A549 (cell line): ENCODE data around the gene KEAP1. TPM values are rescaled to one million over a fixed set of nuclear protein-coding genes. Genes with fewer than 3 reads are reported as not detected.

Source experiments
- ATAC-seq, 2 experiments: fragments of 200-7000 bp in 1 of 2; fragments of >200 bp in 1 of 2; cut with Nextera tagmentation in 1 of 2; cut with Tn5 transposase in 1 of 2; 3 replicates each; pipeline versions ENCODE4 v1.8.0 to v1.9.1; 2018 to 2020; ENCODE audit warnings: mild to moderate bottlenecking in 1 of 2, moderate library complexity in 1 of 2
- CTCF ChIA-PET: fragments of 300-600 bp; sonication (Branson Sonifier 250); formaldehyde crosslinking; extraction: SDS; loops from one replicate; lab custom pipeline; 2021; ENCODE audit warnings: antibody characterized with exemption, inconsistent platforms; lab: Yijun Ruan, JAX
- POLR2A ChIA-PET: fragments of 350-600 bp; formaldehyde crosslinking; extraction: SDS; loops from one replicate; lab custom pipeline; 2021; ENCODE audit warnings: antibody characterized with exemption, inconsistent platforms; lab: Yijun Ruan, JAX
- DNase-seq, 2 experiments: peaks; one replicate each; pipeline versions ENCODE4 v3.0.0 to v3.0.0-alpha.2; 2011 to 2016; ENCODE audit warnings: low read depth in 1 of 2, low spot score in 1 of 2
- FAIRE-seq: peaks from 2 replicates; lab custom pipeline; 2011; peaks lifted over from hg19 to GRCh38; lab: Jason Lieb, UNC
- H3K27ac ChIP-seq, 2 experiments: fragments of >200 bp; sonication (Bioruptor Twin); formaldehyde crosslinking; 3 replicates each; pipeline ENCODE4 v1.5.1; 2016 to 2017
- H3K4me1 ChIP-seq: fragments of >200 bp; sonication (Bioruptor Twin); formaldehyde crosslinking; 3 replicates; pipeline ENCODE4 v1.6.1; 2016
- H3K4me2 ChIP-seq: fragments of >200 bp; sonication (Bioruptor Twin); formaldehyde crosslinking; 3 replicates; pipeline ENCODE4 v1.6.1; 2016
- H3K4me3 ChIP-seq: fragments of >200 bp; sonication (Bioruptor Twin); formaldehyde crosslinking; 3 replicates; pipeline ENCODE4 v1.5.1; 2016
- H3K9me3 ChIP-seq: fragments of >200 bp; sonication (Bioruptor Twin); formaldehyde crosslinking; 3 replicates; pipeline ENCODE4 v1.6.1; 2016
- CBX2 ChIP-seq: fragments of 200-600 bp; sonication (generic); IDR thresholded peaks from 2 replicates; pipeline ENCODE4 v1.6.1; 2016; ENCODE audit warnings: low read depth, mild to moderate bottlenecking, borderline replicate concordance
- CEBPB ChIP-seq, 2 experiments: fragments of >200 bp in 1 of 2; sonication (Bioruptor Twin) in 1 of 2; formaldehyde crosslinking in 1 of 2; IDR thresholded peaks; 2 replicates each; pipeline ENCODE4 v1.6.1; 2012 to 2016
- CHD4 ChIP-seq: fragments of 200-600 bp; sonication (generic); IDR thresholded peaks from 2 replicates; pipeline ENCODE4 v1.6.1; 2016; ENCODE audit warnings: antibody characterized with exemption, mild to moderate bottlenecking, borderline replicate concordance
- ELK1 ChIP-seq: fragments of 150-350 bp; IDR thresholded peaks from 2 replicates; pipeline ENCODE4 v1.6.1; 2014; ENCODE audit warnings: low read depth, mild to moderate bottlenecking, low read length
- EP300 ChIP-seq, 2 experiments: fragments of >200 bp; sonication (Bioruptor Twin); formaldehyde crosslinking; IDR thresholded peaks; 2 replicates in 1 of 2; 3 replicates in 1 of 2; pipeline ENCODE4 v1.6.1; 2016 to 2017
- GATA3 ChIP-seq: IDR thresholded peaks from 2 replicates; pipeline ENCODE4 v1.6.1; 2012; ENCODE audit warnings: borderline replicate concordance
- HDAC2 ChIP-seq: fragments of 200-600 bp; sonication (generic); IDR thresholded peaks from 2 replicates; pipeline ENCODE4 v1.6.1; 2016
- HEYL ChIP-seq: fragments of 250-450 bp; sonication (Bioruptor Pico); IDR thresholded peaks from 2 replicates; pipeline ENCODE4 v1.8.0; 2021; ENCODE audit warnings: mild to moderate bottlenecking, moderate library complexity
- HOXA7 ChIP-seq: fragments of 250-450 bp; sonication (Bioruptor Pico); IDR thresholded peaks from 2 replicates; pipeline ENCODE4 v1.5.0; 2020; ENCODE audit warnings: mild to moderate bottlenecking, moderate library complexity
- HOXB13 ChIP-seq: fragments of 250-450 bp; sonication (Bioruptor Pico); IDR thresholded peaks from 2 replicates; pipeline ENCODE4 v1.5.0; 2020; ENCODE audit warnings: low read depth, mild to moderate bottlenecking, moderate library complexity
- HOXB5 ChIP-seq: fragments of 250-450 bp; sonication (Bioruptor Pico); IDR thresholded peaks from 2 replicates; pipeline ENCODE4 v1.5.0; 2020; ENCODE audit warnings: mild to moderate bottlenecking, moderate library complexity
- JUN ChIP-seq, 2 experiments: fragments of >200 bp; sonication (Bioruptor Twin); formaldehyde crosslinking; IDR thresholded peaks; 2 replicates in 1 of 2; 3 replicates in 1 of 2; pipeline ENCODE4 v1.6.1; 2016 to 2017
- KDM1A ChIP-seq: fragments of 200-600 bp; sonication (generic); IDR thresholded peaks from 2 replicates; pipeline ENCODE4 v1.6.1; 2016; ENCODE audit warnings: low read depth, mild to moderate bottlenecking
- KDM5A ChIP-seq: fragments of 200-600 bp; sonication (generic); IDR thresholded peaks from 2 replicates; pipeline ENCODE4 v1.6.1; 2016; ENCODE audit warnings: antibody characterized with exemption, mild to moderate bottlenecking
- MAX ChIP-seq: IDR thresholded peaks from 2 replicates; pipeline ENCODE4 v1.6.1; 2012
- MYC ChIP-seq: IDR thresholded peaks from 2 replicates; pipeline ENCODE4 v1.6.1; 2012; ENCODE audit warnings: mild to moderate bottlenecking, inconsistent platforms, low read length, improper control_type of control experiment, borderline replicate concordance
- NFE2L2 ChIP-seq: fragments of 150-350 bp; conservative IDR thresholded peaks from 2 replicates; pipeline ENCODE4 v1.6.1; 2014; ENCODE audit warnings: low read length
- NPAS2 ChIP-seq: fragments of 250-450 bp; sonication (Bioruptor Pico); IDR thresholded peaks from 2 replicates; pipeline ENCODE4 v1.8.0; 2022; ENCODE audit warnings: mild to moderate bottlenecking, moderate library complexity, borderline replicate concordance
- RAD21 ChIP-seq, 2 experiments: fragments of >200 bp in 1 of 2; sonication (Bioruptor Twin) in 1 of 2; formaldehyde crosslinking in 1 of 2; IDR thresholded peaks in 1 of 2; conservative IDR thresholded peaks in 1 of 2; 2 replicates in 1 of 2; 3 replicates in 1 of 2; pipeline ENCODE4 v1.6.1; 2012 to 2018; ENCODE audit warnings: inconsistent platforms in 1 of 2
- RFX5 ChIP-seq: fragments of 450-650 bp; IDR thresholded peaks from 2 replicates; pipeline ENCODE4 v1.7.1; 2014; ENCODE audit warnings: antibody characterized with exemption, mild to moderate bottlenecking, moderate library complexity
- RNF2 ChIP-seq: fragments of 200-600 bp; sonication (generic); IDR thresholded peaks from 2 replicates; pipeline ENCODE4 v1.6.1; 2016; ENCODE audit warnings: low read depth, mild to moderate bottlenecking, antibody characterized with exemption, moderate library complexity, borderline replicate concordance
- ZFP36 ChIP-seq: fragments of 450-650 bp; IDR thresholded peaks from 2 replicates; pipeline ENCODE4 v1.6.1; 2014; ENCODE audit warnings: borderline replicate concordance; ENCODE audit not compliant: partially characterized antibody
- whole genome bisulfite sequencing: methylation state at CpG from one replicate; pipeline ENCODE4 v1.1.6; 2017; ENCODE audit errors: missing lambda C conversion rate; 5-methylcytosine and 5-hydroxymethylcytosine counted together
- polyA plus RNA-seq, 4 experiments: library from polyadenylated mRNA; depleted of rRNA in 3 of 4; stranded (reverse); fragments of >200 nt; fragmentation: RNase III in 1 of 4; extraction: RNeasy Plus Mini Kit Qiagen cat#74134 plus additional on column Dnase treatment in 1 of 4; gene quantifications; 2 replicates in 3 of 4; 3 replicates in 1 of 4; pipeline ENCODE4 v1.2.3, GENCODE V29; 2011 to 2017
- TF ChIP-seq, protein P1 (sequence below): fragments of >200 bp; sonication (Bioruptor Twin); formaldehyde crosslinking; IDR thresholded peaks from 2 replicates; pipeline ENCODE4 v1.6.1; 2016
- TF ChIP-seq, protein P2 (sequence below): fragments of 250-450 bp; sonication (Bioruptor Pico); IDR thresholded peaks from 2 replicates; pipeline ENCODE4 v1.5.0; 2020; ENCODE audit warnings: low read depth, mild to moderate bottlenecking, moderate library complexity
- TF ChIP-seq, protein P3 (sequence below): IDR thresholded peaks from 2 replicates; pipeline ENCODE4 v1.6.1; 2012; ENCODE audit warnings: low read depth, borderline replicate concordance

The KEAP1 gene
- polyA plus RNA-seq, 2 of the 4 experiments (the other 2 are of a cell fraction): 49.3 to 67.7 TPM

DNA sequence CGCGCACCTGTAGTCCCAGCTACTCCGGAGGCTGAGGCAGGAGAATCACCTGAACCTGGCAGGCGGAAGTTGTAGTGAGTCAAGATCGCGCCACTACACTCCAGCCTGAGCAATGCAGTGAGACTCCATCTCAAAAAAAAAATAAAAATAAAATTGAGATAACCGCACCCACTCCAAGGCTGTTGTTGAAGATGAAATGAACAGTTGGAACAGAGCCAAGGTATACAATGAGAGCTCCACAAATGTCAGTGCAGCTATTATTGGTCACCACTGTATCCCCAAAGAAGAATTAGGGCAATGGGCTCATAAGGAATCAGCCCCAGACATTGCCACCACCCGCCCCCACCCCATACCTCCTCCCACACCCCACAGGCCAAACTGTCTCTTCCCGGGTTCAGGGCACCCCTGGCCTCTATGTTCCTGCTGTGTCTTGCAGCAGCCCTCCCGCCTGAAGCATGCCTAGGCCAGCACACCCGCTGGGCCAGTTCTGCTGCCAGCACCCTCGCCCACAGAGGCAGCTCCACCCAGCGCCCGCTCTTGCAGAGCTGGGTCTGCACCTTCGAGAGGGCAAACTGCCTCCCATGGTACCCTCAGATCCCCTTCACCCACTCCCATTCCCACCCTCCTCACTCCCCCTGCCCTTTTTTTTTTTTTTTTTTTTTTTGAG lies 17.6 kb upstream of the KEAP1 start:
- H3K4me1 ChIP-seq: peaks cover 11% of the 10 kb centered on the region; the same call in 1 of the 3 replicates
- H3K4me3 ChIP-seq: no peak overlapping the region
- no peak overlapping the region for H3K4me2 ChIP-seq

GRCh38 chr19:10519421-10519820 lies 16.3 kb upstream of the KEAP1 start:
- FAIRE-seq: no peak
- no peak for TF ChIP-seq HOXB5 (CRISPR knock-in tag)
- no peak for TF ChIP-seq GATA3
- TF ChIP-seq JUN (IDR thresholded peaks at IDR 0.05): no peak
- TF ChIP-seq HOXB13 (CRISPR knock-in tag): no peak
- no peak for TF ChIP-seq RAD21 (conservative IDR thresholded peaks at IDR 0.05 in 1 of 2, IDR thresholded peaks at IDR 0.05 in 1 of 2)
- no peak for TF ChIP-seq HDAC2
- TF ChIP-seq RNF2: no peak
- no peak for TF ChIP-seq NPAS2 (CRISPR knock-in tag)
- TF ChIP-seq NFE2L2: no peak
- no peak for TF ChIP-seq HOXA7 (CRISPR knock-in tag)
- no peak for TF ChIP-seq ZFP36
- TF ChIP-seq, protein P1, sequence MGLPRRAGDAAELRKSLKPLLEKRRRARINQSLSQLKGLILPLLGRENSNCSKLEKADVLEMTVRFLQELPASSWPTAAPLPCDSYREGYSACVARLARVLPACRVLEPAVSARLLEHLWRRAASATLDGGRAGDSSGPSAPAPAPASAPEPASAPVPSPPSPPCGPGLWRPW: no peak
- TF ChIP-seq, protein P2, sequence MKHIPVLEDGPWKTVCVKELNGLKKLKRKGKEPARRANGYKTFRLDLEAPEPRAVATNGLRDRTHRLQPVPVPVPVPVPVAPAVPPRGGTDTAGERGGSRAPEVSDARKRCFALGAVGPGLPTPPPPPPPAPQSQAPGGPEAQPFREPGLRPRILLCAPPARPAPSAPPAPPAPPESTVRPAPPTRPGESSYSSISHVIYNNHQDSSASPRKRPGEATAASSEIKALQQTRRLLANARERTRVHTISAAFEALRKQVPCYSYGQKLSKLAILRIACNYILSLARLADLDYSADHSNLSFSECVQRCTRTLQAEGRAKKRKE (CRISPR knock-in tag): no peak
- no peak for TF ChIP-seq HEYL (CRISPR knock-in tag)
- TF ChIP-seq CBX2: no peak
- no peak for TF ChIP-seq MYC
- no peak for TF ChIP-seq EP300 (IDR thresholded peaks at IDR 0.05)
- TF ChIP-seq, all 56 proteins: peak for 0
- CTCF ChIA-PET: interaction anchor here (0.6 to 1.6 kb wide), 8 partner anchors 8 to 334 kb away, joined by 3 to 7 read pairs (median 3); no protein-coding TSS in a partner anchor
- POLR2A ChIA-PET: no interaction called here
- no peak for ATAC-seq
- Histone ChIP-seq H3K4me1 (peaks cover 11% of the 10 kb centered on the region; the same call in 1 of the 3 replicates), H3K27ac (no peak overlapping the region), H3K4me2 (no peak overlapping the region), H3K4me3 (no peak overlapping the region), H3K9me3 (no peaks in the 10 kb centered on the region)
- DNase-seq: no peak
- 82% methylated on average over 7 of the region's 7 CpGs for WGBS

More for the DNA sequence above, 17.6 kb upstream of the KEAP1 start:
- no peak overlapping the region for H3K27ac ChIP-seq
- ChIA-PET POLR2A (no interaction called here), CTCF (interaction anchor here (1.2 to 1.6 kb wide), 3 partner anchors 15 to 37 kb away, joined by 4 to 7 read pairs (median 6); no protein-coding TSS in a partner anchor)
- no peak for DNase-seq
- no peak for ATAC-seq
- no peak for FAIRE-seq
- 90% methylated on average over 14 of the region's 15 CpGs for WGBS
- H3K9me3 ChIP-seq: no peaks in the 10 kb centered on the region
- TF ChIP-seq KDM5A: no peak
- TF ChIP-seq MAX: no peak
- TF ChIP-seq ELK1: no peak
- TF ChIP-seq, protein P3, sequence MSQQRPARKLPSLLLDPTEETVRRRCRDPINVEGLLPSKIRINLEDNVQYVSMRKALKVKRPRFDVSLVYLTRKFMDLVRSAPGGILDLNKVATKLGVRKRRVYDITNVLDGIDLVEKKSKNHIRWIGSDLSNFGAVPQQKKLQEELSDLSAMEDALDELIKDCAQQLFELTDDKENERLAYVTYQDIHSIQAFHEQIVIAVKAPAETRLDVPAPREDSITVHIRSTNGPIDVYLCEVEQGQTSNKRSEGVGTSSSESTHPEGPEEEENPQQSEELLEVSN: no peak
- TF ChIP-seq HEYL (CRISPR knock-in tag): no peak
- TF ChIP-seq RFX5: no peak
- no peak for TF ChIP-seq CHD4
- TF ChIP-seq NPAS2 (CRISPR knock-in tag): no peak
- no peak for TF ChIP-seq GATA3
- no peak for TF ChIP-seq CEBPB (IDR thresholded peaks at IDR 0.05)
- TF ChIP-seq HDAC2: no peak
- TF ChIP-seq KDM1A: no peak
- no peak for TF ChIP-seq MYC
